ENCODE results near the gene TMEM234.

Gene TMEM234

DNA sequence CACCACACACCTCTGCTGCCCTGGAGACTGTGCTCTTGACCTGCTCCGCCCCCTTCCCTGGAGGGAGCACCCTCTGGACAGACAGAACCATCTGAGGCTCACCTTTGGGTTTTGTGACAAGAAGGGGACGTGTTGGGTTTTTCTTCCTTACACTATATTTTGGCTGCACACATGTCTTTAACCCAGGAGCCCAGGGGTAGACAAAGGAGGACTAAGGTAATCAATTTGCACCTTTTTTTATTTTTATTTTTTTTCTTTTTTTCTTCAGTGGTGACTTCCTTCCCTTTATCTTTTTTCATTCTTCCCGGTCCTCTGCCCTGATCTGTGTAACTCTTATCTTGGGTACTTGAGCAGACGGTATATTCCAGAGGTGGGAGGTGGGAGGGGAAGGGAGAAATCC lies 51.2 kb downstream of the TMEM234 start:
- DNase-seq = no peak

Data from DMS 273 treated with DMSO at 0.1 percent for 48 hours (cell line).